Immature natural killer cell (primary cell): ENCODE data around the gene ZNF445. TPM values are rescaled to one million over a fixed set of nuclear protein-coding genes. Genes with fewer than 3 reads are reported as not detected.
"Not testable (repeated sequence)": the region's sequence is repeated elsewhere in the genome, so short reads cannot be mapped to it uniquely, and the experiment has no call there.

ENCODE experiments used
- DNase-seq, 3 donors: peaks; one replicate each; pipeline ENCODE4 v3.0.0; 2022; ENCODE audit warnings: mixed read lengths in 1 of 3
- H3K27ac Mint-ChIP-seq, 6 donors: one replicate each; pipeline ENCODE4 v1.8.0; 2020; ENCODE audit warnings: mixed read lengths in 6 of 6, mild to moderate bottlenecking in 5 of 6, inconsistent platforms in 4 of 6, moderate library complexity in 3 of 6
- H3K27me3 Mint-ChIP-seq, 3 donors: one replicate each; pipeline ENCODE4 v1.8.0; 2020 to 2021; ENCODE audit warnings: low read depth in 3 of 3, mild to moderate bottlenecking in 3 of 3, mixed read lengths in 3 of 3, moderate library complexity in 3 of 3, inconsistent platforms in 1 of 3
- H3K36me3 Mint-ChIP-seq, 3 donors: one replicate each; pipeline ENCODE4 v1.8.0; 2020; ENCODE audit warnings: mixed read lengths in 3 of 3, inconsistent platforms in 2 of 3, mild to moderate bottlenecking in 2 of 3
- H3K4me1 Mint-ChIP-seq, 2 donors: one replicate each; pipeline ENCODE4 v1.8.0; 2020; ENCODE audit warnings: inconsistent platforms in 2 of 2, mild to moderate bottlenecking in 2 of 2, mixed read lengths in 2 of 2, moderate library complexity in 1 of 2
- H3K4me3 Mint-ChIP-seq, 5 donors: one replicate each; pipeline ENCODE4 v1.8.0; 2020; ENCODE audit warnings: mild to moderate bottlenecking in 5 of 5, mixed read lengths in 5 of 5, inconsistent platforms in 3 of 5, moderate library complexity in 3 of 5
- H3K9me3 Mint-ChIP-seq, 6 donors: one replicate each; pipeline ENCODE4 v1.8.0; 2020; ENCODE audit warnings: mild to moderate bottlenecking in 6 of 6, mixed read lengths in 6 of 6, inconsistent platforms in 4 of 6, moderate library complexity in 3 of 6
- polyA plus RNA-seq, 3 donors: library from polyadenylated mRNA; unstranded; fragments of 300-500 nt; fragmentation: Illumina TruSeq; gene quantifications; one replicate each; pipeline ENCODE4 v1.2.3, GENCODE V29; 2021

ZNF445 gene
- polyA plus RNA-seq, 3 donors from 2014 or later, result 0.11 to 4.0 (median 2.0) TPM

GRCh38 chr3:44398271-44398670, 79.2 kb downstream of the ZNF445 start:
- peaks cover 13 to 25% (median 23%) of the 10 kb centered on the region in 3 donors for H3K36me3 Mint-ChIP-seq
- H3K27me3 Mint-ChIP-seq, H3K9me3 Mint-ChIP-seq, H3K4me1 Mint-ChIP-seq, DNase-seq, H3K27ac Mint-ChIP-seq, H3K4me3 Mint-ChIP-seq: not testable (repeated sequence)

- Mint-ChIP-seq H3K27ac (no peak overlapping the region), H3K4me3 (no peak overlapping the region), H3K36me3 (peaks cover 14 to 25% (median 19%) of the 10 kb centered on the region in 3 donors), H3K4me1 (no peaks in the 10 kb centered on the region), H3K27me3 (no peaks in the 10 kb centered on the region), H3K9me3 (no peaks in the 10 kb centered on the region)
- no peak for DNase-seq
Observed at GRCh38 chr3:44396200-44397171, 81.0 kb downstream of the ZNF445 start.

- H3K27ac Mint-ChIP-seq, result no peak overlapping the region
- no peaks in the 10 kb centered on the region for H3K27me3 Mint-ChIP-seq
- H3K4me1 Mint-ChIP-seq, result no peaks in the 10 kb centered on the region
- no peak overlapping the region for H3K4me3 Mint-ChIP-seq
- peaks cover 11 to 20% (median 12%) of the 10 kb centered on the region in 3 donors for H3K36me3 Mint-ChIP-seq
- no peaks in the 10 kb centered on the region for H3K9me3 Mint-ChIP-seq
- no peak for DNase-seq
Observed at GRCh38 chr3:44395714-44396113, 81.8 kb downstream of the ZNF445 start.

GRCh38 chr3:44392489-44392888, 85.0 kb downstream of the ZNF445 start:
- no peak for DNase-seq
- Mint-ChIP-seq H3K27ac (no peak overlapping the region), H3K4me1 (no peaks in the 10 kb centered on the region), H3K36me3 (peaks cover 6 to 15% (median 11%) of the 10 kb centered on the region in 3 donors), H3K27me3 (no peaks in the 10 kb centered on the region), H3K4me3 (no peak overlapping the region), H3K9me3 (no peaks in the 10 kb centered on the region)

GRCh38 chr3:44387404-44387803, 90.1 kb downstream of the ZNF445 start:
- no peak for DNase-seq
- no peak overlapping the region for H3K4me3 Mint-ChIP-seq
- H3K36me3 Mint-ChIP-seq, result peaks cover 0 to 10% (median 6%) of the 10 kb centered on the region in 3 donors
- H3K27ac Mint-ChIP-seq, result no peak overlapping the region
- H3K9me3 Mint-ChIP-seq, result no peaks in the 10 kb centered on the region
- H3K4me1 Mint-ChIP-seq, result no peaks in the 10 kb centered on the region
- H3K27me3 Mint-ChIP-seq, result no peaks in the 10 kb centered on the region

Other genes with a start within 250 kb of the ZNF445 start
- gene TOPAZ1, start 235.8 kb downstream of the ZNF445 start, polyA plus RNA-seq, result not detected
- gene TCAIM, start 138.9 kb downstream of the ZNF445 start, polyA plus RNA-seq, result 10 to 100 TPM in 2 of 3 donors, 1 to 10 TPM in 1; 9.9 to 18.1 (median 16.3) TPM
- 1 to 10 TPM in 2 of 3 donors, under 1 TPM in 1; 0.88 to 4.5 (median 4.2) TPM for gene ZKSCAN7, start 77.5 kb upstream of the ZNF445 start, polyA plus RNA-seq
- gene ZNF660, start 107.3 kb upstream of the ZNF445 start, polyA plus RNA-seq, result 1 to 10 TPM in 2 of 3 donors, not detected in 1; 1.9 to 2.6 TPM
- gene ZNF197, start 147.4 kb upstream of the ZNF445 start, polyA plus RNA-seq, result 1 to 10 TPM; 4.6 to 7.5 (median 4.9) TPM
- 1 to 10 TPM; 4.7 to 8.1 (median 6.5) TPM for gene ZNF35, start 171.1 kb upstream of the ZNF445 start, polyA plus RNA-seq
- 1 to 10 TPM; 3.3 to 3.6 (median 3.6) TPM for gene ZNF502, start 235.0 kb upstream of the ZNF445 start, polyA plus RNA-seq